ENCODE measurements around the gene PKD1.

Gene PKD1

GRCh38 chr16:2064368-2064945, 71.2 kb downstream of the PKD1 start:
- H3K27ac ChIP-seq = no peak overlapping the region
- no peak for TF ChIP-seq CTCF (IDR thresholded peaks at IDR 0.05)
- no peak for TF ChIP-seq ZFX (IDR thresholded peaks at IDR 0.05; ENCODE audit: borderline replicate concordance)

DNA sequence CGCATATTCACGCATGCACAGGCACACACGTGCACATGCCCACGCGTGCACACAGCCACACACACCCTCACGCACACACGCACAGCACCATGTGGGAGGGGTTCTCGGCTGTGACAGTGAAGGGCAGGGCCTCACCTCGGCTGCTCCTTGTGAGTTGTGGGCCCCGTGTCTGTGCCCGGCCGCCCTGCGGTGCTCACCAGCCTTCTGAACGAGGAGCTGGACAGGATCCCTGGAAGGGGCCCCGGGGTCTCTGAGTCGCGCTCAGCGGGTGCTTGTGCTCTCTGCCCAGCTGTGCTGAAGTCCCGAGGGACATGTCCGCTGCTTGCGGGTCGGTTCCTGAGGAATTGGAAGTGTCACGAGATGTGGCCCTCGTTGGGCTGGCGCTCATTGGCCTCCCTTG, 71.8 kb downstream of the PKD1 start:
- TF ChIP-seq ZFX (IDR thresholded peaks at IDR 0.05; ENCODE audit: borderline replicate concordance) = no peak
- no peak for TF ChIP-seq CTCF (IDR thresholded peaks at IDR 0.05)
- H3K27ac ChIP-seq = no peak overlapping the region

DNA sequence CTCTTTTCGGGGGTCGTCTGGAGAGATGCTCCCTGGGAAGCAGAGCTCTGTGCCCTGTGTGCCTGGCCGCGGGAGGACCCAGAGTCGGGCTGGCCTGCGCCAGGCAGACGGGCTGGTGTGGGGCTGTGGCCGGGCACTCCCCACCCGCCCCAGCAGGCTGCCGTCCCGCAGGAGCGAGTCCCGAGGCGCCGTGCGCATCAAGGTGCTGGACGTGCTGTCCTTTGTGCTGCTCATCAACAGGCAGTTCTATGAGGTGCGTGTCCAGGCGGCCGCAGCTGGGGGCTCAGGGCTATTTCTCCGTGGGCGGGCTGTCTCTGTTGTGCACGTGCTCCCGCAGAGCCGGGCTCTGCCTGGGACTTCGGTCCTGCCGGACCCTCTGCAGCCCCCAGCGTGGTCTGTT, 72.9 kb downstream of the PKD1 start:
- H3K27ac ChIP-seq = no peak overlapping the region
- TF ChIP-seq CTCF (IDR thresholded peaks at IDR 0.05) = no peak
- TF ChIP-seq ZFX (IDR thresholded peaks at IDR 0.05; ENCODE audit: borderline replicate concordance) = no peak

DNA sequence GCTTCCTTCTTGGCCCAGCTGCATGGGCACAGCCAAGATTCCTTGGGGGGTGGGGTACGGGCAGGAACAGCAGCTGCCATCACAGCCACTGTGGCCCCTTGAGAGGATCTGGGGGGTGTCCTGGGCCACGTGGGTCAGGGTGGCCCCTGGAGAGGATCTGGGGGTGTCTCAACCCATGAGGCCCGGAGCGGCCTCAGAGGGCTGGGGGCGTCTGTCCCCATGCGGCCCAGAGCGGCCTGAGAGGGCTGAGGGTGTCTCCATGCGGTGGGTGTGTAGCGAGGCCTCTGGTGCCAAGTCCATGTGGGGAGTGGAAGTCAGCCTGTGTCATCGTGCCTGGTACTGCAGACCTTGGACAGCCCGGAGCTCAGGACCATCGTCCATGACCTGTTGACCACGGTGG, 74.2 kb downstream of the PKD1 start:
- TF ChIP-seq CTCF (IDR thresholded peaks at IDR 0.05) = no peak
- TF ChIP-seq ZFX (IDR thresholded peaks at IDR 0.05; ENCODE audit: borderline replicate concordance) = no peak

GRCh38 chr16:2061023-2061422, 74.7 kb downstream of the PKD1 start:
- TF ChIP-seq CTCF (IDR thresholded peaks at IDR 0.05) (no peak), ZFX (IDR thresholded peaks at IDR 0.05; ENCODE audit: borderline replicate concordance) (no peak)
- H3K27ac ChIP-seq = no peak overlapping the region

More for the DNA sequence above, 74.2 kb downstream of the PKD1 start:
- no peak overlapping the region for H3K27ac ChIP-seq

DNA sequence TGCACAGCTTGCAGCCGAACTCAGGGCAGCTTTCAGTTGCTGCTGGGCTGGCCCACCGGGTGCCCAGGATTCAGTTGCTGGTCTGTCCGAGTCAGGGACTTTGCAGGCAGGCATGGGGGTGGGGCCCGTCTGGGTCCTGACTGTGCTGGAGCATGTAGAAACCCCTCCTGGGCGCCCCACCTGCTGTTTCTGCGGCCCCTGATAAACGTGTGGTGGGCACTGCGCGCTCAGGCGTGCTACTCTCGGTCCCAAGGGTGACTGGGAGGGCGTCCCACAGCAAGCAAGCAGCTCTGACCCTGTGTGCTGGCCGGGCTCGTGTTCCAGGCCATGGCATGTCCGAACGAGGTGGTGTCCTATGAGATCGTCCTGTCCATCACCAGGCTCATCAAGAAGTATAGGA, 75.4 kb downstream of the PKD1 start:
- TF ChIP-seq CTCF (IDR thresholded peaks at IDR 0.05) (no peak), ZFX (IDR thresholded peaks at IDR 0.05; ENCODE audit: borderline replicate concordance) (no peak)
- H3K27ac ChIP-seq = no peak overlapping the region

DNA sequence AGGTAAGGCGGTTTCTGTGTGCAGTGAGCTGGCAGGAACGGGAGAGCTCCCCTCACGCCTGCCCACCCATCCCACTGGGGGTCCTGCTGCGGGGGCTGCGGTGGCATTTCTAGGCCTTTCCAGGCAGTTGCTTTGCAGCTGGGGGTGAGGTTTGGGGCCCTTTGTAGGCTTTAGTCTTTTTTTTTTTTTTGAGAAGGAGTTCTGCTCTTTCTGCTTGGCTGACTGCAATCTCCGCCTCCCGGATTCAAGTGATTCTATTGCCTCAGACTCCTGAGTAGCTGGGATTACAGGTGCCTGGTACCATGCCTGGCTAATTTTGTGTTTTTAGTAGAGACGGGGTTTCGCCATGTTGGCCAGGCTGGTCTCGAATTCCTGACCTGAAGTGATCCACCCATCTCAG, 76.8 kb downstream of the PKD1 start:
- no peak overlapping the region for H3K27ac ChIP-seq

More for the DNA sequence above, 76.8 kb downstream of the PKD1 start:
- TF ChIP-seq CTCF (IDR thresholded peaks at IDR 0.05) = no peak
- TF ChIP-seq ZFX (IDR thresholded peaks at IDR 0.05; ENCODE audit: borderline replicate concordance) = no peak
